ENCODE results near the gene SCN7A.

DNA sequence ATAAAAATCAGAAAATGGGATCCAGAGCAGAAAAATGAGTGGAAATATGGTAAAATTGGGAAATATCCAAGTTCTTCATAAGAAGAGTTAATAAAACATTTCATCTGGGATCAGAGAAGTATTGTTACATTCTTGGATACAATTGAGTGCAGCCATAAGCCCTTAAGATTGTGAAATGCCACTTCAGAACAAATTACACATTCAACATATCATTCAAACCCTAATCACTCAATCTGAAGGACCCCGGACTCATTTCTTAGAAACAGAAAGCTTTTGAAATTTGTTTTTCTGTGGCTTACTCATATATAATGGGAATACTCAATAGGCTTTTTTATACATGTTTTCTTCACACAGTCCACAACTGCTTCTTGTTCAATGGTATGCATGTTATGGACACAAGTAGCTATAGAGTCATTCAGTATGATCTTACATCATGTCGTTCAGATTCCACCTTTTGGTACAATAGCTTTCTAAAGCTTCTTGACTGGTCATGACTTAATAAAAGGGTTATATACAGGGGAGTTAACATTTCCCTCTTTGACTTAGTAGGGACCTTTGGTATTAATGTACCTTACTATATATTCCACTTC, 39.9 kb downstream of the SCN7A start:
- no peak for TF ChIP-seq CTCF (IDR thresholded peaks at IDR 0.05; ENCODE audit: low read depth, low read length, missing input control)
- TF ChIP-seq TAF1 (conservative IDR thresholded peaks at IDR 0.05): no peak
- TF ChIP-seq HNF4G (IDR thresholded peaks at IDR 0.05): no peak
- no peak for TF ChIP-seq MAX (IDR thresholded peaks at IDR 0.05)
- no peak for TF ChIP-seq RAD21 (IDR thresholded peaks at IDR 0.05)
- no peak for TF ChIP-seq ZBTB33 (IDR thresholded peaks at IDR 0.05)
- TF ChIP-seq SP1 (IDR thresholded peaks at IDR 0.05): no peak
- TF ChIP-seq YY1 (IDR thresholded peaks at IDR 0.05): no peak
- no peak for TF ChIP-seq GABPA (IDR thresholded peaks at IDR 0.05 in 1 of 2, conservative IDR thresholded peaks at IDR 0.05 in 1 of 2)
- no peak for TF ChIP-seq EGR1 (IDR thresholded peaks at IDR 0.05; ENCODE audit: low read depth in 2 of 2)
- TF ChIP-seq, protein P1, sequence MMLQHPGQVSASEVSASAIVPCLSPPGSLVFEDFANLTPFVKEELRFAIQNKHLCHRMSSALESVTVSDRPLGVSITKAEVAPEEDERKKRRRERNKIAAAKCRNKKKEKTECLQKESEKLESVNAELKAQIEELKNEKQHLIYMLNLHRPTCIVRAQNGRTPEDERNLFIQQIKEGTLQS (IDR thresholded peaks at IDR 0.05): no peak
- no peak for TF ChIP-seq JUND (IDR thresholded peaks at IDR 0.05)
- TF ChIP-seq, protein P2, sequence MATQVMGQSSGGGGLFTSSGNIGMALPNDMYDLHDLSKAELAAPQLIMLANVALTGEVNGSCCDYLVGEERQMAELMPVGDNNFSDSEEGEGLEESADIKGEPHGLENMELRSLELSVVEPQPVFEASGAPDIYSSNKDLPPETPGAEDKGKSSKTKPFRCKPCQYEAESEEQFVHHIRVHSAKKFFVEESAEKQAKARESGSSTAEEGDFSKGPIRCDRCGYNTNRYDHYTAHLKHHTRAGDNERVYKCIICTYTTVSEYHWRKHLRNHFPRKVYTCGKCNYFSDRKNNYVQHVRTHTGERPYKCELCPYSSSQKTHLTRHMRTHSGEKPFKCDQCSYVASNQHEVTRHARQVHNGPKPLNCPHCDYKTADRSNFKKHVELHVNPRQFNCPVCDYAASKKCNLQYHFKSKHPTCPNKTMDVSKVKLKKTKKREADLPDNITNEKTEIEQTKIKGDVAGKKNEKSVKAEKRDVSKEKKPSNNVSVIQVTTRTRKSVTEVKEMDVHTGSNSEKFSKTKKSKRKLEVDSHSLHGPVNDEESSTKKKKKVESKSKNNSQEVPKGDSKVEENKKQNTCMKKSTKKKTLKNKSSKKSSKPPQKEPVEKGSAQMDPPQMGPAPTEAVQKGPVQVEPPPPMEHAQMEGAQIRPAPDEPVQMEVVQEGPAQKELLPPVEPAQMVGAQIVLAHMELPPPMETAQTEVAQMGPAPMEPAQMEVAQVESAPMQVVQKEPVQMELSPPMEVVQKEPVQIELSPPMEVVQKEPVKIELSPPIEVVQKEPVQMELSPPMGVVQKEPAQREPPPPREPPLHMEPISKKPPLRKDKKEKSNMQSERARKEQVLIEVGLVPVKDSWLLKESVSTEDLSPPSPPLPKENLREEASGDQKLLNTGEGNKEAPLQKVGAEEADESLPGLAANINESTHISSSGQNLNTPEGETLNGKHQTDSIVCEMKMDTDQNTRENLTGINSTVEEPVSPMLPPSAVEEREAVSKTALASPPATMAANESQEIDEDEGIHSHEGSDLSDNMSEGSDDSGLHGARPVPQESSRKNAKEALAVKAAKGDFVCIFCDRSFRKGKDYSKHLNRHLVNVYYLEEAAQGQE (IDR thresholded peaks at IDR 0.05): no peak
- no peak for TF ChIP-seq HNF4A (conservative IDR thresholded peaks at IDR 0.05)
